HG03025 (cell line): Measurements from ENCODE around the gene PCDHB9.
"Not testable (repeated sequence)": the region's sequence is repeated elsewhere in the genome, so short reads cannot be mapped to it uniquely, and the experiment has no call there.

ENCODE experiments used
- ATAC-seq: cut with Tn5 transposase; IDR thresholded peaks from one replicate; pipeline ENCODE4 v1.9.1; 2021; ENCODE audit warnings: mild to moderate bottlenecking, moderate library complexity; ENCODE audit not compliant: unreplicated experiment, low FRiP score

Gene PCDHB9

DNA sequence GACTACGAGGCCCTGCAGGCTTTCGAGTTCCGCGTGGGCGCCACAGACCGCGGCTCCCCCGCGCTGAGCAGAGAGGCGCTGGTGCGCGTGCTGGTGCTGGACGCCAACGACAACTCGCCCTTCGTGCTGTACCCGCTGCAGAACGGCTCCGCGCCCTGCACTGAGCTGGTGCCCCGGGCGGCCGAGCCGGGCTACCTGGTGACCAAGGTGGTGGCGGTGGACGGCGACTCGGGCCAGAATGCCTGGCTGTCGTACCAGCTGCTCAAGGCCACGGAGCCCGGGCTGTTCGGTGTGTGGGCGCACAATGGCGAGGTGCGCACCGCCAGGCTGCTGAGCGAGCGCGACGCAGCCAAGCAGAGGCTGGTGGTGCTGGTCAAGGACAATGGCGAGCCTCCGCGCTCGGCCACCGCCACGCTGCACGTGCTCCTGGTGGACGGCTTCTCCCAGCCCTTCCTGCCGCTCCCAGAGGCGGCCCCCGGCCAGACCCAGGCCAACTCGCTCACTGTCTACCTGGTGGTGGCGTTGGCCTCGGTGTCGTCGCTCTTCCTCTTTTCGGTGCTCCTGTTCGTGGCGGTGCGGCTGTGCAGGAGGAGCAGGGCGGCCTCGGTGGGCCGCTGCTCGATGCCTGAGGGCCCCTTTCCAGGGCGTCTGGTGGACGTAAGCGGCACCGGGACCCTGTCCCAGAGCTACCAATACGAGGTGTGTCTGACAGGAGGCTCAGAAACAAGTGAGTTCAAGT is 2.7 kb upstream of the PCDHB9 start:
- ATAC-seq, result not testable (repeated sequence)

DNA sequence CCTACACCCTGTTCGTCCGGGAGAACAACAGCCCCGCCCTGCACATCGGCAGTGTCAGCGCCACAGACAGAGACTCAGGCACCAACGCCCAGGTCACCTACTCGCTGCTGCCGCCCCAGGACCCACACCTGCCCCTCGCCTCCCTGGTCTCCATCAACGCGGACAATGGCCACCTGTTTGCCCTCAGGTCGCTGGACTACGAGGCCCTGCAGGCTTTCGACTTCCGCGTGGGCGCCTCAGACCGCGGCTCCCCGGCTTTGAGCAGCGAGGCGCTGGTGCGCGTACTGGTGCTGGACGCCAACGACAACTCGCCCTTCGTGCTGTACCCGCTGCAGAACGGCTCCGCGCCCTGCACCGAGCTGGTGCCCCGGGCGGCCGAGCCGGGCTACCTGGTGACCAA is 1.7 kb downstream of the PCDHB9 start:
- ATAC-seq, result not testable (repeated sequence)

DNA sequence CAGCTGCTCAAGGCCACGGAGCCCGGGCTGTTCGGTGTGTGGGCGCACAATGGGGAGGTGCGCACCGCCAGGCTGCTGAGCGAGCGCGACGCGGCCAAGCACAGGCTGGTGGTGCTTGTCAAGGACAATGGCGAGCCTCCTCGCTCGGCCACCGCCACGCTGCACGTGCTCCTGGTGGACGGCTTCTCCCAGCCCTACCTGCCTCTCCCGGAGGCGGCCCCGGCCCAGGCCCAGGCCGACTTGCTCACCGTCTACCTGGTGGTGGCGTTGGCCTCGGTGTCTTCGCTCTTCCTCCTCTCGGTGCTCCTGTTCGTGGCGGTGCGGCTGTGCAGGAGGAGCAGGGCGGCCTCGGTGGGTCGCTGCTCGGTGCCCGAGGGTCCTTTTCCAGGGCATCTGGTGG is 2.2 kb downstream of the PCDHB9 start:
- not testable (repeated sequence) for ATAC-seq

DNA sequence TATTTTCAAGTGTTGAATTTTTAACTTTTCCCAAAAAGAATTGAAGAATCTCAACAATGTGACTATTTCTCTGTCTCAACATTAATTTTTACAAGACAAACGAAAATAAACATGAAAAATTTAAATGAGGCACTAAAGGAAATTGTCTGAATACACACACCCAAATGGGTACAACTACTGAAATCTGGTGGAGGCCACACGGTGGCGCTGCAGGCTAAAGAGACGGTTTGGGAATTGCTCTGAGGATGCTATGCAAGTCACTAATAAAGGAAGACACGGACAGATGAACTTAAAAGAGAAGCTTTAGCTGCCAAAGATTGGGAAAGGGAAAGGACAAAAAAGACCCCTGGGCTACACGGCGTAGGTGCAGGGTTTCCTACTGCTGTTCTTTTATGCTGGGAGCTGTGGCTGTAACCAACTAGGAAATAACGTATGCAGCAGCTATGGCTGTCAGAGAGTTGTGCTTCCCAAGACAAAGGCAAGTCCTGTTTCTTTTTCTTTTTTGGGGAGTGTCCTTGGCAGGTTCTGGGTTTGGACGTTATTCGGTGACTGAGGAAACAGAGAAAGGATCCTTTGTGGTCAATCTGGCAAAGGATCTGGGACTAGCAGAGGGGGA is 5.3 kb downstream of the PCDHB9 start, which contains the start of gene PCDHB10:
TSS of gene PCDHB10 (plus strand) at position 244 of the 616 bp plus-strand sequence. CDS start at position 444, 200 bp downstream.
- ATAC-seq, result no peak

DNA sequence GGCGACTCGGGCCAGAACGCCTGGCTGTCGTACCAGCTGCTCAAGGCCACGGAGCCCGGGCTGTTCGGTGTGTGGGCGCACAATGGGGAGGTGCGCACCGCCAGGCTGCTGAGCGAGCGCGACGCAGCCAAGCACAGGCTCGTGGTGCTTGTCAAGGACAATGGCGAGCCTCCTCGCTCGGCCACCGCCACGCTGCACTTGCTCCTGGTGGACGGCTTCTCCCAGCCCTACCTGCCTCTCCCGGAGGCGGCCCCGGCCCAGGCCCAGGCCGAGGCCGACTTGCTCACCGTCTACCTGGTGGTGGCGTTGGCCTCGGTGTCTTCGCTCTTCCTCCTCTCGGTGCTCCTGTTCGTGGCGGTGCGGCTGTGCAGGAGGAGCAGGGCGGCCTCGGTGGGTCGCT is 7.4 kb downstream of the PCDHB9 start:
- not testable (repeated sequence) for ATAC-seq

DNA sequence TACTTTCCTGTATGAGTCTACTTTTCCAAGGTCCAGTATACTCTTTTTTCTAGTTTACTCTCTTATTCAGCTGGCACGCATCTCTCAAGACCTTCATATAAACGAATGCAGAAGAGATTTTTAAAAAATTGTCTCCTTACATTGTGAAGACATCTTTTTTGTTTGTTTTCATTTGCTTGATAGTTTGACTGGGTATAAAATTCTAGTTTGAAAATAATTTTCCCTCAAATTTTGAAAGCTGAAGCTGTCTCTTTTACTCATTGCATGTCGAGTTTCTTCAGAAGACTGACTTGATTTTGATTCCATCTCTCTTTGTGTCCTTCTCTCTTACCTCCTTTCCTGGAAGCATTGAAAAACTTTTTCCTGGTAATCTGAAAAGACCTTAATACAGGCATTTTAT is 9.4 kb downstream of the PCDHB9 start:
- no peak for ATAC-seq

DNA sequence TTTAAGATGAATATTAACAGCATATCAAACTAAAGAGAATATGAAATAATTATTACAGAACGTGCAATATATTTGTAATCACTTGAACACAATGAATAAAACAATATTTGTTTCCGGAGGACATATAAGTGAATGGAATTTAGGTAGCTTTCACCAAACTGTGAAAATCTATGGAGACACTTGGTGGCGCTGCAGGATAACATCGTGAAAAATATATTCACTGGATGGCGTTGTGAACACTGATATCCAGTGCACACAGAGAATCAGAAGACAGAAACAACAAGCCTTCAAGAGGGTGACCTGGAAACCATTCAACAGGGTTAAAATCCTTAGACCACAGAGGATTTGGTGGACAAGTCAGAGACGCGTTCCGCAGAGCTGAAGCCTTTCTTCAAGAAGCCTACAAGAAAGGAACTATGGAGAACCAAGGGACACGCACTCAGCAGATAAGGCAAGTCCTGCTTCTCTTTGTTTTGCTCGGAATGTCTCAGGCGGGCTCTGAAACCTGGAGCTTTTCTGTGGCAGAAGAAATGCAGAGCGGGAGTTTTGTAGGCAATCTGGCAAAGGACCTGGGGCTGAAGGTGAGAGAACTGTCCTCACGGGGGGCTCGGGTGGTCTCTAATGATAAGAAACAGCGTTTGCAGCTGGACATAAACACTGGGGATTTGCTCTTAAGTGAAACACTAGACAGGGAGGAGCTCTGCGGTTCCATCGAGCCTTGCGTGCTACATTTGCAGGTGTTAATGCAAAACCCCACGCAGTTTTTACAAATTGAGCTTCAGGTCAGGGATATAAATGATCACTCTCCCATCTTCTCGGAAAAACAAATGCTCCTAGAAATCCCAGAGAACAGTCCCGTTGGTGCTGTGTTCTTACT is 12.6 kb downstream of the PCDHB9 start, which contains the start of gene PCDHB11:
TSS of gene PCDHB11 (plus strand) at position 269 of the 877 bp plus-strand sequence. CDS start at position 417, 148 bp downstream.
- ATAC-seq, result no peak

DNA sequence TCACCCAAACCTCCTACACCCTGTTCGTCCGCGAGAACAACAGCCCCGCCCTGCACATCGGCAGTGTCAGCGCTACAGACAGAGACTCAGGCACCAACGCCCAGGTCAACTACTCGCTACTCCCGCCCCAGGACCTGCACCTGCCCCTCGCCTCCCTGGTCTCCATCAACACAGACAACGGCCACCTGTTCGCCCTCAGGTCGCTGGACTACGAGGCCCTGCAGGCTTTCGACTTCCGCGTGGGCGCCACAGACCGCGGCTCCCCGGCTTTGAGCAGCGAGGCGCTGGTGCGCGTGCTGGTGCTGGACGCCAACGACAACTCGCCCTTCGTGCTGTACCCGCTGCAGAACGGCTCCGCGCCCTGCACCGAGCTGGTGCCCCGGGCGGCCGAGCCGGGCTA is 14.2 kb downstream of the PCDHB9 start:
- not testable (repeated sequence) for ATAC-seq

DNA sequence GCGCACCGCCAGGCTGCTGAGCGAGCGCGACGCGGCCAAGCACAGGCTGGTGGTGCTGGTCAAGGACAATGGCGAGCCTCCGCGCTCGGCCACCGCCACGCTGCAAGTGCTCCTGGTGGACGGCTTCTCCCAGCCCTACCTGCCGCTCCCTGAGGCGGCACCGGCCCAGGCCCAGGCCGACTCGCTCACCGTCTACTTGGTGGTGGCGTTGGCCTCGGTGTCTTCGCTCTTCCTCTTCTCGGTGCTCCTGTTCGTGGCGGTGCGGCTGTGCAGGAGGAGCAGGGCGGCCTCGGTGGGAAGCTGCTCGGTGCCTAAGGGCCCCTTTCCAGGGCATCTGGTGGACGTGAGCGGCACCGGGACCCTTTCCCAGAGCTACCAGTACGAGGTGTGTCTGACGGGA is 14.7 kb downstream of the PCDHB9 start:
- not testable (repeated sequence) for ATAC-seq

DNA sequence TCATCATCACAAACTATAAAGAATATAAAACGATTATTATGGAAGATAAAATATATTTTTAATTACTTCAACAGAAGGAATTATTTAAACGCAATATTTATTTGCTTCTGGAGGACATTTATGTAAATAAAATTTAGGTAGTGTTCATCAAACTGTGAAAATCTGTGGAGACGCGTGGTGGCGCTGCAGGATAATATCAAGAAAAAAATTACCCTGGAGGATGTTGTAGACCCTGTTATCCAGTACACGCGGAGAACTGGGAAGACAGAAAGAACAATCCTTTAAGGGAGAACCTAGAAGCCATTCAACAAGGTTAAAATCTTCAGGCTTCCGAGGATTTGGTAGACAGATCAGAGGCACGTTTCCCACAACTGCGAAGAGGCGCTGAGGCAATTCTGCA is 21.5 kb downstream of the PCDHB9 start, which contains the start of gene PCDHB12:
TSS of gene PCDHB12 (plus strand) at position 242 of the 400 bp plus-strand sequence. CDS start 189 bp downstream, outside the sequence.
- ATAC-seq, result no peak

DNA sequence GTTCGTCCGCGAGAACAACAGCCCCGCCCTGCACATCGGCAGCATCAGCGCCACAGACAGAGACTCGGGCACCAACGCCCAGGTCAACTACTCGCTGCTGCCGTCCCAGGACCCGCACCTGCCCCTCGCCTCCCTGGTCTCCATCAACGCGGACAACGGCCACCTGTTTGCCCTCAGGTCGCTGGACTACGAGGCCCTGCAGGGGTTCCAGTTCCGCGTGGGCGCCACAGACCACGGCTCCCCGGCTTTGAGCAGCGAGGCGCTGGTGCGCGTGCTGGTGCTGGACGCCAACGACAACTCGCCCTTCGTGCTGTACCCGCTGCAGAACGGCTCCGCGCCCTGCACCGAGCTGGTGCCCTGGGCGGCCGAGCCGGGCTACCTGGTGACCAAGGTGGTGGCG is 23.3 kb downstream of the PCDHB9 start:
- ATAC-seq, result not testable (repeated sequence)

DNA sequence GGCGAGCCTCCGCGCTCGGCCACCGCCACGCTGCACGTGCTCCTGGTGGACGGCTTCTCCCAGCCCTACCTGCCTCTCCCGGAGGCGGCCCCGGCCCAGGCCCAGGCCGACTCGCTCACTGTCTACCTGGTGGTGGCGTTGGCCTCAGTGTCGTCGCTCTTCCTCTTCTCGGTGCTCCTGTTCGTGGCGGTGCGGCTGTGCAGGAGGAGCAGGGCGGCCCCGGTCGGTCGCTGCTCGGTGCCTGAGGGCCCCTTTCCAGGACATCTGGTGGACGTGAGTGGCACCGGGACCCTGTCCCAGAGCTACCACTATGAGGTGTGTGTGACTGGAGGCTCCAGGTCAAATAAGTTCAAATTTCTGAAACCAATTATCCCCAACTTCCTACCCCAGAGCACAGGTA is 23.9 kb downstream of the PCDHB9 start:
- not testable (repeated sequence) for ATAC-seq

DNA sequence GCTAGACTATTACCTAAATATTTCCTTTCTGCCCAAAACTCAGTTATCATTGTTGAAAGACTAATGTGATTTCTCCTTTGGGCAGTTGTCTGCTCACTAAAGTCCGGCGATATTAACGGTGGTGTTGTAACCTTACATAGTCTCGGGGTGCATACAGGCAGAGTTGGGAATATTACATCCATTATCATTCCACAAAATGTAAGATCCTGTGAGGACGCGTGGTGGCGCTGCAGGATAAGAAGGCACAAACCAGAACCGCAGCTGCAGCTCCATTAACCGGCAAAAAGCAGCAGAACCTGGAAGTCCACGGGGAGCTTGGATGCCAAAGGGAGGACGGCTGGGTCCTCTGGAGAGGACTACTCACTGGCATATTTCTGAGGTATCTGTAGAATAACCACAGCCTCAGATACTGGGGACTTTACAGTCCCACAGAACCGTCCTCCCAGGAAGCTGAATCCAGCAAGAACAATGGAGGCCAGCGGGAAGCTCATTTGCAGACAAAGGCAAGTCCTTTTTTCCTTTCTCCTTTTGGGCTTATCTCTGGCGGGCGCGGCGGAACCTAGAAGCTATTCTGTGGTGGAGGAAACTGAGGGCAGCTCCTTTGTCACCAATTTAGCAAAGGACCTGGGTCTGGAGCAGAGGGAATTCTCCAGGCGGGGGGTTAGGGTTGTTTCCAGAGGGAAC is 26.8 kb downstream of the PCDHB9 start, which contains the start of gene PCDHB13:
TSS of gene PCDHB13 (plus strand) at position 264 of the 684 bp plus-strand sequence. CDS start at position 469, 205 bp downstream.
- not testable (repeated sequence) for ATAC-seq

DNA sequence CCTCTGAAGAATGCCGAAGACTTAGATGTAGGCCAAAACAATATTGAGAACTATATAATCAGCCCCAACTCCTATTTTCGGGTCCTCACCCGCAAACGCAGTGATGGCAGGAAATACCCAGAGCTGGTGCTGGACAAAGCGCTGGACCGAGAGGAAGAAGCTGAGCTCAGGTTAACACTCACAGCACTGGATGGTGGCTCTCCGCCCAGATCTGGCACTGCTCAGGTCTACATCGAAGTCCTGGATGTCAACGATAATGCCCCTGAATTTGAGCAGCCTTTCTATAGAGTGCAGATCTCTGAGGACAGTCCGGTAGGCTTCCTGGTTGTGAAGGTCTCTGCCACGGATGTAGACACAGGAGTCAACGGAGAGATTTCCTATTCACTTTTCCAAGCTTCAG is 27.6 kb downstream of the PCDHB9 start:
- ATAC-seq, result not testable (repeated sequence)

DNA sequence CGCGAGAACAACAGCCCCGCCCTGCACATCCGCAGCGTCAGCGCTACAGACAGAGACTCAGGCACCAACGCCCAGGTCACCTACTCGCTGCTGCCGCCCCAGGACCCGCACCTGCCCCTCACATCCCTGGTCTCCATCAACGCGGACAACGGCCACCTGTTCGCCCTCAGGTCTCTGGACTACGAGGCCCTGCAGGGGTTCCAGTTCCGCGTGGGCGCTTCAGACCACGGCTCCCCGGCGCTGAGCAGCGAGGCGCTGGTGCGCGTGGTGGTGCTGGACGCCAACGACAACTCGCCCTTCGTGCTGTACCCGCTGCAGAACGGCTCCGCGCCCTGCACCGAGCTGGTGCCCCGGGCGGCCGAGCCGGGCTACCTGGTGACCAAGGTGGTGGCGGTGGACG is 28.5 kb downstream of the PCDHB9 start:
- ATAC-seq, result not testable (repeated sequence)

DNA sequence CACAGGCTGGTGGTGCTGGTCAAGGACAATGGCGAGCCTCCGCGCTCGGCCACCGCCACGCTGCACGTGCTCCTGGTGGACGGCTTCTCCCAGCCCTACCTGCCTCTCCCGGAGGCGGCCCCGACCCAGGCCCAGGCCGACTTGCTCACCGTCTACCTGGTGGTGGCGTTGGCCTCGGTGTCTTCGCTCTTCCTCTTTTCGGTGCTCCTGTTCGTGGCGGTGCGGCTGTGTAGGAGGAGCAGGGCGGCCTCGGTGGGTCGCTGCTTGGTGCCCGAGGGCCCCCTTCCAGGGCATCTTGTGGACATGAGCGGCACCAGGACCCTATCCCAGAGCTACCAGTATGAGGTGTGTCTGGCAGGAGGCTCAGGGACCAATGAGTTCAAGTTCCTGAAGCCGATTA is 29.1 kb downstream of the PCDHB9 start:
- ATAC-seq, result not testable (repeated sequence)

DNA sequence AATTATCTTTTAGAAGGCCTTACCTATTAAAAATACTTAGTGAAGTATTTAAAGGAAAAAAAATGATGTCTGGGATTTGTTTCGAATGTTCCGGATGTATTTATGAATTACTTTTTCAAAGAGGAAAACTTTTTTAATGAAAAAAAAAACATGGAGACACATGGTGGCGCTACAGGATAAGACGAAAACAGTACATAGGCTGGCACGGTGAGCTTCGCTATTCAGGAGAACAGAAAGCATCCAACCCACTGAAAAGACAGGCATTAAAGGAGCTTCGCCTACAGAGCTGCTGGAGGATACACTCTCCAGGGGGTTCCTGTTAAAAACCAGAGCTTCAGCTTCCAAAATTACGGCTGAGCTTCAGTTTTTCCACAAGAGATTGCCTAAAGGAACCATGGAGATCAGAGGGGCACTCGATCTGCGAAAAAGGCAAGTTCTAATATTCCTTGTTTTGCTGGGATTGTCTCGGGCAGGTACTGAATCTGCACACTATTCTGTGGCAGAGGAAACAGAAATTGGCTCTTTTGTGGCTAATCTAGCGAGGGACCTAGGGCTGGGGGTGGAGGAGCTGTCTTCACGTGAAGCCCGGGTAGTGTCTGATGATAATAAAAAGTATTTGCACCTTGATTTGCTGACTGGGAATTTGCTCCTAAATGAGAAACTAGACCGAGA is 36.3 kb downstream of the PCDHB9 start, which contains the start of gene PCDHB14:
TSS of gene PCDHB14 (plus strand) at position 232 of the 672 bp plus-strand sequence. CDS start at position 395, 163 bp downstream.
- ATAC-seq, result no peak

DNA sequence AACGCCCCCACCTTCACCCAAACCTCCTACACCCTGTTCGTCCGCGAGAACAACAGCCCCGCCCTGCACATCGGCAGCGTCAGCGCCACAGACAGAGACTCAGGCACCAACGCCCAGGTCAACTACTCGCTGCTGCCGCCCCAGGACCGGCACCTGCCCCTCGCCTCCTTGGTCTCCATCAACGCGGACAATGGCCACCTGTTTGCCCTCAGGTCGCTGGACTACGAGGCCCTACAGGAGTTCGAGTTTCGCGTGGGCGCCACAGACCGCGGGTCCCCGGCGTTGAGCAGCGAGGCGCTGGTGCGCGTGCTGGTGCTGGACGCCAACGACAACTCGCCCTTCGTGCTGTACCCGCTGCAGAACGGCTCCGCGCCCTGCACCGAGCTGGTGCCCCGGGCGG is 37.9 kb downstream of the PCDHB9 start:
- not testable (repeated sequence) for ATAC-seq

DNA sequence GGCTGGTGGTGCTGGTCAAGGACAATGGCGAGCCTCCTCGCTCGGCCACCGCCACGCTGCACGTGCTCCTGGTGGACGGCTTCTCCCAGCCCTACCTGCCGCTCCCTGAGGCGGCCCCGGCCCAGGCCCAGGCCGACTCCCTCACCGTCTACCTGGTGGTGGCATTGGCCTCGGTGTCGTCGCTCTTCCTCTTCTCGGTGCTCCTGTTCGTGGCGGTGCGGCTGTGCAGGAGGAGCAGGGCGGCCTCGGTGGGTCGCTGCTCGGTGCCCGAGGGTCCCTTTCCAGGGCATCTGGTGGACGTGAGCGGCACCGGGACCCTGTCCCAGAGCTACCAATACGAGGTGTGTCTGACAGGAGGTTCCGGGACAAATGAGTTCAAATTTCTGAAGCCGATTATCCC is 38.5 kb downstream of the PCDHB9 start:
- ATAC-seq, result not testable (repeated sequence)
